OCI-LY7 (cell line): ENCODE measurements around the gene DPYD. TPM values are rescaled to one million over a fixed set of nuclear protein-coding genes. Genes with fewer than 3 reads are reported as not detected.

ENCODE experiments used
- BruUV-seq: library from RNA; stranded (reverse); fragments of 400-500 nt; replicated peaks from 2 replicates; lab custom pipeline; 2021; lab: Mats Ljungman, UMichigan
- CTCF ChIA-PET: fragments of 300-600 bp; sonication (Branson Sonifier 250); formaldehyde crosslinking; loops from one replicate; lab custom pipeline; 2022; ENCODE audit warnings: antibody characterized with exemption; ENCODE audit not compliant: unreplicated experiment; lab: Charles Lee
- POLR2A ChIA-PET: fragments of 300-600 bp; sonication (Branson Sonifier 250); formaldehyde crosslinking; loops from one replicate; lab custom pipeline; 2022; ENCODE audit warnings: antibody characterized with exemption; lab: Charles Lee
- DNase-seq: peaks from one replicate; pipeline ENCODE4 v3.0.0-alpha.2; 2015; ENCODE audit warnings: low spot score
- H2AFZ ChIP-seq: fragments of 200-600 bp; sonication (generic), shearing (Covaris generic); 2 replicates; pipeline ENCODE4 v1.6.1; 2014; ENCODE audit warnings: mild to moderate bottlenecking, antibody characterized with exemption, low read length, moderate library complexity
- H3K27ac ChIP-seq: fragments of 200-600 bp; sonication (generic); 2 replicates; pipeline ENCODE4 v1.5.1; 2014; ENCODE audit warnings: mixed run types, low read depth, mild to moderate bottlenecking, moderate library complexity, low read length, inconsistent platforms; ENCODE audit not compliant: poor library complexity, severe bottlenecking
- H3K36me3 ChIP-seq: fragments of 200-600 bp; sonication (generic); 2 replicates; pipeline ENCODE4 v1.6.1; 2014; ENCODE audit warnings: mild to moderate bottlenecking, antibody characterized with exemption, low read length, moderate library complexity, mixed read lengths; ENCODE audit not compliant: insufficient read depth
- H3K4me1 ChIP-seq: fragments of 200-600 bp; sonication (generic); 2 replicates; pipeline ENCODE4 v1.5.1; 2014; ENCODE audit warnings: mild to moderate bottlenecking, low read length; ENCODE audit not compliant: insufficient read depth, poor library complexity, severe bottlenecking
- H3K4me2 ChIP-seq: fragments of 200-600 bp; sonication (generic); 2 replicates; pipeline ENCODE4 v1.6.1; 2014; ENCODE audit warnings: mild to moderate bottlenecking, low read length
- H3K4me3 ChIP-seq: fragments of 200-600 bp; sonication (generic); 2 replicates; pipeline ENCODE4 v1.5.1; 2014; ENCODE audit warnings: mild to moderate bottlenecking, low read depth, low read length; ENCODE audit not compliant: poor library complexity, severe bottlenecking
- H3K79me2 ChIP-seq: fragments of 200-600 bp; sonication (generic); 2 replicates; pipeline ENCODE4 v1.6.1; 2016; ENCODE audit warnings: low read depth, mild to moderate bottlenecking, low read length, moderate library complexity, mixed read lengths; ENCODE audit not compliant: insufficient read depth
- H3K9me2 ChIP-seq: fragments of 200-600 bp; sonication (generic); 2 replicates; pipeline ENCODE4 v1.6.1; 2016; ENCODE audit warnings: mild to moderate bottlenecking, low read length, mixed read lengths; ENCODE audit not compliant: insufficient read depth
- H3K9me3 ChIP-seq: fragments of 200-600 bp; sonication (generic); 2 replicates; pipeline ENCODE4 v1.6.1; 2014; ENCODE audit warnings: mild to moderate bottlenecking, mixed run types, low read length, mixed read lengths
- H4K20me1 ChIP-seq: fragments of 200-600 bp; sonication (generic); 2 replicates; pipeline ENCODE4 v1.6.1; 2014; ENCODE audit warnings: mild to moderate bottlenecking, antibody characterized with exemption, low read length, moderate library complexity, mixed read lengths; ENCODE audit not compliant: insufficient read depth
- EZH2phosphoT487 ChIP-seq: fragments of 200-600 bp; sonication (generic); IDR thresholded peaks from 2 replicates; pipeline ENCODE4 v1.6.1; 2018; ENCODE audit warnings: low read depth, borderline replicate concordance, mild to moderate bottlenecking, mixed run types, antibody characterized with exemption, low read length, moderate library complexity, mixed read lengths
- intact Hi-C: fragments of 100-400 bp; cut with micrococcal nuclease; formaldehyde crosslinking; loops from one replicate; pipeline ENCODE4 v1.10.0; 2022; ENCODE audit not compliant: unreplicated experiment
- total RNA-seq, 2 experiments: library from RNA; depleted of rRNA in 1 of 2; stranded (reverse); fragments of >200 nt in 1 of 2; shearing (Covaris generic) in 1 of 2; gene quantifications; 2 replicates each; pipeline ENCODE4 v1.2.3, GENCODE V29; 2014 to 2022
- TF ChIP-seq, protein P1 (sequence below): fragments of 200-600 bp; sonication (generic); conservative IDR thresholded peaks from 2 replicates; pipeline ENCODE4 v1.5.1; 2014; ENCODE audit warnings: mild to moderate bottlenecking, antibody characterized with exemption, low read length, moderate library complexity, mixed read lengths

Gene DPYD
- total RNA-seq, 2 experiments from 2014 or later = 5.5 to 13.4 TPM

DNA sequence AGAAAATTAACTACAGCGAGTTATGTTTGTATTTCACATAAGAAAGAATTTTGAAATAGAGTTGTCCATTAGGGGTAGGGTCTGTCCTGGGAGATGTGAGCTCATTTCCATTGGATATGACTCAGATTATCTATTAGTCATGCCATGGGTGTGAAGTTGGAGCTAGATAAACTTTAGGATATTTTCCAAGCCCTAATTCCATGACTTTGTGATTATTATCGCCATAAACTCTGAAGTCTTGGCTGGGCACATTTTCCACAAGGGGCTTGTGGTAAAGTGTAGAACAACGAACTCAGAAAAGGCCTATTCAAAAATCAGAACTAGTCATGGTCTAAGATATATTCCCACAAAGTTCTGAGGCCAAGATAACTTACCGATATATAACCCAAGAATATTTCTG lies 396.6 kb downstream of the DPYD start:
- Histone ChIP-seq H3K4me2 (no peak overlapping the region), H2AFZ (no peak overlapping the region), H3K36me3 (no peaks in the 10 kb centered on the region), H3K9me2 (no peaks in the 10 kb centered on the region), H3K27ac (no peak overlapping the region), H3K9me3 (no peaks in the 10 kb centered on the region), H3K4me3 (no peak overlapping the region), H4K20me1 (no peaks in the 10 kb centered on the region), H3K79me2 (no peaks in the 10 kb centered on the region), H3K4me1 (no peaks in the 10 kb centered on the region)
- TF ChIP-seq, protein P1, sequence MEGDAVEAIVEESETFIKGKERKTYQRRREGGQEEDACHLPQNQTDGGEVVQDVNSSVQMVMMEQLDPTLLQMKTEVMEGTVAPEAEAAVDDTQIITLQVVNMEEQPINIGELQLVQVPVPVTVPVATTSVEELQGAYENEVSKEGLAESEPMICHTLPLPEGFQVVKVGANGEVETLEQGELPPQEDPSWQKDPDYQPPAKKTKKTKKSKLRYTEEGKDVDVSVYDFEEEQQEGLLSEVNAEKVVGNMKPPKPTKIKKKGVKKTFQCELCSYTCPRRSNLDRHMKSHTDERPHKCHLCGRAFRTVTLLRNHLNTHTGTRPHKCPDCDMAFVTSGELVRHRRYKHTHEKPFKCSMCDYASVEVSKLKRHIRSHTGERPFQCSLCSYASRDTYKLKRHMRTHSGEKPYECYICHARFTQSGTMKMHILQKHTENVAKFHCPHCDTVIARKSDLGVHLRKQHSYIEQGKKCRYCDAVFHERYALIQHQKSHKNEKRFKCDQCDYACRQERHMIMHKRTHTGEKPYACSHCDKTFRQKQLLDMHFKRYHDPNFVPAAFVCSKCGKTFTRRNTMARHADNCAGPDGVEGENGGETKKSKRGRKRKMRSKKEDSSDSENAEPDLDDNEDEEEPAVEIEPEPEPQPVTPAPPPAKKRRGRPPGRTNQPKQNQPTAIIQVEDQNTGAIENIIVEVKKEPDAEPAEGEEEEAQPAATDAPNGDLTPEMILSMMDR = no peak
- TF ChIP-seq EZH2phosphoT487 = no peak
- ChIA-PET POLR2A (no interaction called here), CTCF (no interaction called here)
- intact Hi-C loops = loop anchor here (10.0 kb wide), 1 partner anchor 531 kb away; no protein-coding TSS in a partner anchor
- BruUV-seq = no TSS peak
- DNase-seq = no peak

- ChIA-PET POLR2A (no interaction called here), CTCF (no interaction called here)
- TF ChIP-seq EZH2phosphoT487 = no peak
- TF ChIP-seq, protein P1 = no peak
- Histone ChIP-seq H3K27ac (no peak overlapping the region), H3K9me2 (no peaks in the 10 kb centered on the region), H2AFZ (no peak overlapping the region), H3K4me1 (no peaks in the 10 kb centered on the region), H3K4me2 (no peak overlapping the region), H3K79me2 (no peaks in the 10 kb centered on the region), H3K9me3 (no peaks in the 10 kb centered on the region), H3K36me3 (no peaks in the 10 kb centered on the region), H3K4me3 (no peak overlapping the region), H4K20me1 (no peaks in the 10 kb centered on the region)
- DNase-seq = no peak
- intact Hi-C loops = no loop called here
- BruUV-seq = no TSS peak
Measured at GRCh38 chr1:97516588-97516987, 404.2 kb downstream of the DPYD start.

GRCh38 chr1:97508653-97509218 lies 412.1 kb downstream of the DPYD start:
- intact Hi-C loops = no loop called here
- no peaks in the 10 kb centered on the region for H3K4me1 ChIP-seq
- H3K9me3 ChIP-seq = no peaks in the 10 kb centered on the region
- no TSS peak for BruUV-seq
- no peak overlapping the region for H3K27ac ChIP-seq
- no peak overlapping the region for H3K4me3 ChIP-seq
- no peak for TF ChIP-seq EZH2phosphoT487
- TF ChIP-seq, protein P1 = no peak
- H3K36me3 ChIP-seq = no peaks in the 10 kb centered on the region
- no peaks in the 10 kb centered on the region for H4K20me1 ChIP-seq
- H3K4me2 ChIP-seq = no peak overlapping the region
- H3K79me2 ChIP-seq = no peaks in the 10 kb centered on the region
- no peaks in the 10 kb centered on the region for H3K9me2 ChIP-seq
- ChIA-PET POLR2A (interaction anchor here (0.6 kb wide), 1 partner anchor 38 kb away, joined by 4 read pairs; no protein-coding TSS in a partner anchor), CTCF (no interaction called here)
- no peak for DNase-seq
- no peak overlapping the region for H2AFZ ChIP-seq
